ENCODE results near the gene KRTAP9-3.

DNA sequence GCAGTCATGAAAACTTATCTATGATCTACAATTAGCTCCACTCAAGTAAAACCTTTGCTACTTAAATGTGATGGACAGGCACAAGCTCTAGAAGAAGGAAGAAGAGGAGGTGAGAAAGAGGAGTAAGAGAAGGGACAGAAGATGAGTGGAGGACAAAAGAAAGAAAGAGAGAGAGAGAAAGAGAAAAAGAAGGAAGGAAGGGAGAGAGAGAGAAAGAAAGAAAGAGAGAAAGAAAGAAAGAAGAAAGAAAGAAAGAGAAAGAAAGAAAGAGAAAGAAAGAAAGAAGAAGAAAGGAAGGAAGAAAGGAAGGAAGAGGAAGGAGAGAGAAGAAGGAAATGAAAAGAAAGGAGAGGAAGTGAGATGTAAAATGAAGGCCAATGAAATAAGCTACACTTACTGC lies 2.2 kb upstream of the KRTAP9-3 start:
- TF ChIP-seq, protein P1, sequence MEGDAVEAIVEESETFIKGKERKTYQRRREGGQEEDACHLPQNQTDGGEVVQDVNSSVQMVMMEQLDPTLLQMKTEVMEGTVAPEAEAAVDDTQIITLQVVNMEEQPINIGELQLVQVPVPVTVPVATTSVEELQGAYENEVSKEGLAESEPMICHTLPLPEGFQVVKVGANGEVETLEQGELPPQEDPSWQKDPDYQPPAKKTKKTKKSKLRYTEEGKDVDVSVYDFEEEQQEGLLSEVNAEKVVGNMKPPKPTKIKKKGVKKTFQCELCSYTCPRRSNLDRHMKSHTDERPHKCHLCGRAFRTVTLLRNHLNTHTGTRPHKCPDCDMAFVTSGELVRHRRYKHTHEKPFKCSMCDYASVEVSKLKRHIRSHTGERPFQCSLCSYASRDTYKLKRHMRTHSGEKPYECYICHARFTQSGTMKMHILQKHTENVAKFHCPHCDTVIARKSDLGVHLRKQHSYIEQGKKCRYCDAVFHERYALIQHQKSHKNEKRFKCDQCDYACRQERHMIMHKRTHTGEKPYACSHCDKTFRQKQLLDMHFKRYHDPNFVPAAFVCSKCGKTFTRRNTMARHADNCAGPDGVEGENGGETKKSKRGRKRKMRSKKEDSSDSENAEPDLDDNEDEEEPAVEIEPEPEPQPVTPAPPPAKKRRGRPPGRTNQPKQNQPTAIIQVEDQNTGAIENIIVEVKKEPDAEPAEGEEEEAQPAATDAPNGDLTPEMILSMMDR (IDR thresholded peaks at IDR 0.05): no peak
- no peak for TF ChIP-seq POLR2A (IDR thresholded peaks at IDR 0.05)

All from heart left ventricle (tissue), 13 donors.